Germinal center (tissue), 1 donor: ENCODE results near the gene ATP4B.

Source experiments
- DNase-seq: peaks from one replicate; pipeline ENCODE4 v3.0.0; 2012; ENCODE audit warnings: mixed read lengths, low spot score

Gene ATP4B

GRCh38 chr13:113642563-113642962 lies 15.4 kb downstream of the ATP4B start:
- no peak for DNase-seq

- no peak for DNase-seq
Observed at GRCh38 chr13:113641426-113641825, 16.6 kb downstream of the ATP4B start.

GRCh38 chr13:113639616-113640262 lies 18.3 kb downstream of the ATP4B start:
- DNase-seq, result no peak

- no peak for DNase-seq
Observed at GRCh38 chr13:113638806-113639205, 19.2 kb downstream of the ATP4B start.

GRCh38 chr13:113638173-113638746 lies 19.7 kb downstream of the ATP4B start:
- DNase-seq, result no peak

GRCh38 chr13:113637262-113638160 lies 20.5 kb downstream of the ATP4B start:
- no peak for DNase-seq

- no peak for DNase-seq
Observed at GRCh38 chr13:113636266-113636963, 21.6 kb downstream of the ATP4B start.

- no peak for DNase-seq
Observed at GRCh38 chr13:113635709-113636108, 22.3 kb downstream of the ATP4B start.

GRCh38 chr13:113635048-113635420 lies 23.0 kb downstream of the ATP4B start:
- no peak for DNase-seq

- DNase-seq, result no peak
Observed at GRCh38 chr13:113634279-113635047, 23.5 kb downstream of the ATP4B start.

- no peak for DNase-seq
Observed at GRCh38 chr13:113633485-113633873, 24.5 kb downstream of the ATP4B start.

- DNase-seq, result no peak
Observed at GRCh38 chr13:113632706-113633484, 25.1 kb downstream of the ATP4B start.

GRCh38 chr13:113631341-113632095 lies 26.5 kb downstream of the ATP4B start:
- no peak for DNase-seq

GRCh38 chr13:113630804-113631203 lies 27.2 kb downstream of the ATP4B start:
- DNase-seq, result no peak

GRCh38 chr13:113630296-113630695 lies 27.7 kb downstream of the ATP4B start:
- DNase-seq, result no peak

GRCh38 chr13:113629866-113630265 lies 28.1 kb downstream of the ATP4B start:
- no peak for DNase-seq

- no peak for DNase-seq
Observed at GRCh38 chr13:113628291-113629270, 29.4 kb downstream of the ATP4B start.

GRCh38 chr13:113627136-113627535 lies 30.9 kb downstream of the ATP4B start:
- DNase-seq, result no peak
